22Rv1 (cell line): ENCODE measurements around the gene PDK2.

Experiments
- H3K27ac ChIP-seq: fragments of 450-650 bp; 2 replicates; pipeline ENCODE4 v1.5.1; 2017
- ZFX ChIP-seq: fragments of 450-650 bp; IDR thresholded peaks from 2 replicates; pipeline ENCODE4 v1.6.1; 2017; ENCODE audit warnings: antibody characterized with exemption, borderline replicate concordance
- TF ChIP-seq, protein P1 (sequence below): fragments of 450-650 bp; IDR thresholded peaks from 2 replicates; pipeline ENCODE4 v1.5.1; 2017; ENCODE audit warnings: mild to moderate bottlenecking

The PDK2 gene

GRCh38 chr17:50112694-50113093 is 17.5 kb downstream of the PDK2 start:
- TF ChIP-seq ZFX = no peak
- TF ChIP-seq, protein P1, sequence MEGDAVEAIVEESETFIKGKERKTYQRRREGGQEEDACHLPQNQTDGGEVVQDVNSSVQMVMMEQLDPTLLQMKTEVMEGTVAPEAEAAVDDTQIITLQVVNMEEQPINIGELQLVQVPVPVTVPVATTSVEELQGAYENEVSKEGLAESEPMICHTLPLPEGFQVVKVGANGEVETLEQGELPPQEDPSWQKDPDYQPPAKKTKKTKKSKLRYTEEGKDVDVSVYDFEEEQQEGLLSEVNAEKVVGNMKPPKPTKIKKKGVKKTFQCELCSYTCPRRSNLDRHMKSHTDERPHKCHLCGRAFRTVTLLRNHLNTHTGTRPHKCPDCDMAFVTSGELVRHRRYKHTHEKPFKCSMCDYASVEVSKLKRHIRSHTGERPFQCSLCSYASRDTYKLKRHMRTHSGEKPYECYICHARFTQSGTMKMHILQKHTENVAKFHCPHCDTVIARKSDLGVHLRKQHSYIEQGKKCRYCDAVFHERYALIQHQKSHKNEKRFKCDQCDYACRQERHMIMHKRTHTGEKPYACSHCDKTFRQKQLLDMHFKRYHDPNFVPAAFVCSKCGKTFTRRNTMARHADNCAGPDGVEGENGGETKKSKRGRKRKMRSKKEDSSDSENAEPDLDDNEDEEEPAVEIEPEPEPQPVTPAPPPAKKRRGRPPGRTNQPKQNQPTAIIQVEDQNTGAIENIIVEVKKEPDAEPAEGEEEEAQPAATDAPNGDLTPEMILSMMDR = no peak
- H3K27ac ChIP-seq = no peak overlapping the region

- no peak for TF ChIP-seq ZFX
- TF ChIP-seq, protein P1 = no peak
- H3K27ac ChIP-seq = no peak overlapping the region
Observed at GRCh38 chr17:50113624-50114320, 18.6 kb downstream of the PDK2 start.

- H3K27ac ChIP-seq = no peak overlapping the region
- TF ChIP-seq ZFX = no peak
- TF ChIP-seq, protein P1 = no peak
Observed at GRCh38 chr17:50114401-50114800, 19.2 kb downstream of the PDK2 start.

GRCh38 chr17:50114849-50115357 is 19.8 kb downstream of the PDK2 start:
- no peak overlapping the region for H3K27ac ChIP-seq

DNA sequence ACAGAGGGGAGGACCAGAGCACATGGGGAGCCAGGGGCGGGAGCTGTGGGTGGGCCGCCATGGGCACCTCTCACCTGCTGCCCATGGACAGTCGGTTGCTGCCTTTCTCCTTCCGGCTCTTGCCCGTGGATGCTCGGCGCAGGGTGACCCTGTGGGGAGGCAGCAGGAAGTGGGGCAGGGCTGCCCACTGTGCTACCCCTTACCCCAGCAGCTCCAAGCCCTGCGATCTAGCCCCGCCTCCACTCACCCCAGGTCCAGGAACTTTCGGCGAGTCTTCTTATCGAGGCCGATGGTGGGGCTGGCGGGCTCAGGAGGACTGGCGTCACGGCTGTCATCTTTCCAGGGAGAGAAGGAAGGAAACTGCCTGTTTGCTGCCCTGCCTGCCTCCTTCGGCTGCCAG is 20.6 kb downstream of the PDK2 start:
- TF ChIP-seq, protein P1 = no peak
- TF ChIP-seq ZFX = no peak
- H3K27ac ChIP-seq = no peak overlapping the region

More at GRCh38 chr17:50114849-50115357, 19.8 kb downstream of the PDK2 start:
- TF ChIP-seq, protein P1 = peak; percentile 81
- TF ChIP-seq ZFX = no peak

DNA sequence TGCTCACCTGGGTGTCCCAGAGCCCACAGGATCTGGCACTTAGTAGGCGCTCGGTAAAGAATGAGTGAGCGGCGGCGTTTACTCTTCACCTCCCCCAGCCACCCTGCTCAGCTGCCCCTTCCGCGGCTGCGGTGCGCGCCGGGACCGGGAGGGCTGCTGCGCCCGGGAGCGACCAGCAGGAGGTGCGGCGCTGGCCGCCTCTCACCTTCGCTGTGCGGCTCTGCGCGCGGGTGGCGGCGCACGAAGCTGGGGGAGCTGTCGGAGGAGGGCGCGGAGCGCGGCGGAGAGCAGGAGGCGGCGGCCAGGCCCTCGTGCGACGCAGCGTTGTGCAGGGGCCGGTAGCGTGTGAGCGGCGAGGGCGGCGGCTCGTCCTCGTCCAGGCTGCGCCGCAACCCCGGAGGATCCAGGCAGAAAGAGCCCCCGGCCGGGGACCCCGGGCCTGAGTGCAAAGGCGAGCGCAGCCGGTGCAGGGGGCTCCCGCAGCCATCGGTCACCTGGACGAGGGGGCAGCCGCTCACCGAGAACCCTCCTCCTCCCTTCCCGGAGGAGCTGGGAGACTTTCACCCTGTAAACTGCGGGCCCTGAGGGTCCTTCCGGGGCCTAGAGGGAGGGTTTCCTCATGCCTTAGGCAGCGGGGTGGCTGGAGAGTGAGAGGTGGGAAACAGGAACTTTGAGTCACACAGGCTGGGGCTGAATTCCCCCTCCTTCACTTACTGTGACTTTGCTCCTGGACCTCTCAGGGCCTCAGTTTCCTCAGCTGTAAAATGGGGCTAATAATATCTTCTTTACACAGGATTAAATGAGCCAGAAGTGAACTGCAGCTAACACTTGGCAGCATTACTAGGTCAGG is 22.3 kb downstream of the PDK2 start:
- H3K27ac ChIP-seq = no peak overlapping the region
- TF ChIP-seq, protein P1 = peak; percentile 87
- no peak for TF ChIP-seq ZFX
